CD14-positive monocyte (primary cell): Measurements from ENCODE around the gene TMEM94. TPM values are rescaled to one million over a fixed set of nuclear protein-coding genes. Genes with fewer than 3 reads are reported as not detected.

ENCODE experiments used
- DNase-seq, 3 donors: peaks; one replicate each; pipeline ENCODE4 v3.0.0-alpha.2; 2011 to 2022
- H2AFZ ChIP-seq: 2 replicates; pipeline ENCODE4 v1.6.0; 2012; ENCODE audit warnings: mild to moderate bottlenecking, low read depth, low read length, inconsistent platforms; ENCODE audit not compliant: insufficient read depth, poor library complexity, severe bottlenecking
- H3K27ac ChIP-seq, 2 donors: 1 replicate in 1 of 2; 2 replicates in 1 of 2; pipeline ENCODE4 v1.5.1; 2012 to 2013; ENCODE audit warnings: low read length in 2 of 2, control low read depth in 1 of 2, inconsistent platforms in 1 of 2, low read depth in 1 of 2, mild to moderate bottlenecking in 1 of 2
- H3K27me3 ChIP-seq, 2 donors: one replicate each; pipeline versions ENCODE4 v1.6.0 to v1.6.1; 2011 to 2013; ENCODE audit warnings: low read length in 2 of 2; ENCODE audit not compliant: control insufficient read depth in 2 of 2, insufficient read depth in 2 of 2
- H3K36me3 ChIP-seq, 2 donors: replicated peaks in 1 of 2; 1 replicate in 1 of 2; 2 replicates in 1 of 2; pipeline versions ENCODE4 v1.5.1 to v1.6.1; 2012 to 2013; ENCODE audit warnings: low read length in 2 of 2, control low read depth in 1 of 2, inconsistent platforms in 1 of 2, mild to moderate bottlenecking in 1 of 2; ENCODE audit not compliant: insufficient read depth in 2 of 2, control insufficient read depth in 1 of 2
- H3K4me1 ChIP-seq, 2 donors: 1 replicate in 1 of 2; 2 replicates in 1 of 2; pipeline versions ENCODE4 v1.5.1 to v1.6.1; 2012 to 2013; ENCODE audit warnings: low read length in 2 of 2, control low read depth in 1 of 2, inconsistent platforms in 1 of 2, mild to moderate bottlenecking in 1 of 2, moderate library complexity in 1 of 2; ENCODE audit not compliant: insufficient read depth in 2 of 2, control insufficient read depth in 1 of 2
- H3K4me2 ChIP-seq: replicated peaks from 2 replicates; pipeline ENCODE3; 2012; ENCODE audit warnings: low read length, moderate library complexity, mild to moderate bottlenecking; ENCODE audit not compliant: poor library complexity, severe bottlenecking; ENCODE audit errors: extremely low read depth
- H3K4me3 ChIP-seq, 3 experiments: fragments of 200-600 bp in 1 of 3; sonication (generic) in 1 of 3; replicated peaks in 1 of 3; 1 replicate in 2 of 3; 2 replicates in 1 of 3; pipeline ENCODE4 v1.5.1; 2011 to 2013; ENCODE audit warnings: low read length in 3 of 3, mild to moderate bottlenecking in 3 of 3, control low read depth in 2 of 3, low read depth in 2 of 3, inconsistent platforms in 1 of 3, moderate library complexity in 1 of 3
- H3K79me2 ChIP-seq: 2 replicates; pipeline ENCODE4 v1.6.0; 2012; ENCODE audit warnings: mild to moderate bottlenecking, control low read depth, inconsistent platforms, low read length, moderate library complexity; ENCODE audit not compliant: insufficient read depth
- H3K9ac ChIP-seq: 2 replicates; pipeline ENCODE4 v1.6.0; 2017; ENCODE audit warnings: low read length, mild to moderate bottlenecking; ENCODE audit not compliant: insufficient read depth, poor library complexity, severe bottlenecking
- H3K9me3 ChIP-seq, 2 donors: replicated peaks in 1 of 2; 1 replicate in 1 of 2; 2 replicates in 1 of 2; pipeline versions ENCODE4 v1.5.1 to v1.6.1; 2012 to 2013; ENCODE audit warnings: low read length in 2 of 2, control low read depth in 1 of 2; ENCODE audit not compliant: control insufficient read depth in 1 of 2, insufficient read depth in 1 of 2
- H4K20me1 ChIP-seq: 2 replicates; pipeline ENCODE4 v1.6.0; 2012; ENCODE audit warnings: mild to moderate bottlenecking, low read length, control low read depth, moderate library complexity; ENCODE audit not compliant: insufficient read depth
- H3K27ac Mint-ChIP-seq, 7 donors: one replicate each; pipeline ENCODE4 v1.8.0; 2020; ENCODE audit warnings: mild to moderate bottlenecking in 7 of 7, mixed read lengths in 7 of 7, moderate library complexity in 6 of 7, inconsistent platforms in 2 of 7
- H3K27me3 Mint-ChIP-seq, 3 donors: one replicate each; pipeline ENCODE4 v1.8.0; 2021 to 2022; ENCODE audit warnings: low read depth in 3 of 3, mild to moderate bottlenecking in 3 of 3, mixed read lengths in 3 of 3, moderate library complexity in 3 of 3, inconsistent platforms in 1 of 3
- H3K36me3 Mint-ChIP-seq, 2 donors: one replicate each; pipeline ENCODE4 v1.8.0; 2020; ENCODE audit warnings: mixed read lengths in 2 of 2, inconsistent platforms in 1 of 2, mild to moderate bottlenecking in 1 of 2
- H3K4me1 Mint-ChIP-seq: one replicate; pipeline ENCODE4 v1.8.0; 2020; ENCODE audit warnings: mild to moderate bottlenecking, mixed read lengths
- H3K4me3 Mint-ChIP-seq, 2 donors: one replicate each; pipeline ENCODE4 v1.8.0; 2020; ENCODE audit warnings: mild to moderate bottlenecking in 2 of 2, mixed read lengths in 2 of 2, moderate library complexity in 1 of 2
- H3K9me3 Mint-ChIP-seq, 7 donors: one replicate each; pipeline ENCODE4 v1.8.0; 2020 to 2022; ENCODE audit warnings: mixed read lengths in 7 of 7, mild to moderate bottlenecking in 6 of 7, moderate library complexity in 6 of 7, inconsistent platforms in 2 of 7
- CTCF ChIP-seq: fragments of 200-600 bp; IDR thresholded peaks from one replicate; pipeline ENCODE4 v1.8.0; 2022; ENCODE audit warnings: antibody characterized with exemption, mild to moderate bottlenecking
- WGBS: methylation state at CpG from one replicate; pipeline ENCODE4 v1.1.5; 2013; ENCODE audit warnings: missing lambda C conversion rate; ENCODE audit not compliant: insufficient coverage; 5-methylcytosine and 5-hydroxymethylcytosine counted together
- intact Hi-C, 2 donors: fragments of 100-400 bp; cut with micrococcal nuclease; formaldehyde crosslinking; loops; one replicate each; pipeline versions ENCODE4 v1.15.0 to v1.15.1; 2023
- polyA plus RNA-seq, 3 donors: library from polyadenylated mRNA; depleted of rRNA in 1 of 3; unstranded in 2 of 3; stranded (reverse) in 1 of 3; fragments of 300-500 nt in 2 of 3; fragments of >200 nt in 1 of 3; fragmentation: Illumina TruSeq in 2 of 3; gene quantifications; 1 replicate in 2 of 3; 2 replicates in 1 of 3; pipeline ENCODE4 v1.2.3, GENCODE V29; 2012 to 2021

The TMEM94 gene
- polyA plus RNA-seq, 3 donors, result 7.2 to 129 (median 8.4) TPM

- Mint-ChIP-seq H3K27ac (peak overlapping the region; percentile 76 to 90 (median 85)), H3K4me3 (no peak overlapping the region), H3K27me3 (no peaks in the 10 kb centered on the region), H3K4me1 (peaks cover 49% of the 10 kb centered on the region), H3K36me3 (peaks cover 3 to 13% of the 10 kb centered on the region in 2 donors), H3K9me3 (no peaks in the 10 kb centered on the region)
- no peak for DNase-seq
- H3K36me3 ChIP-seq, result no peaks in the 10 kb centered on the region
- no peak for TF ChIP-seq CTCF
- H3K4me2 ChIP-seq, result no peak overlapping the region
- H3K27me3 ChIP-seq, result no peaks in the 10 kb centered on the region
- H3K27ac ChIP-seq, result peak overlapping the region in 1 of 2 donors; percentile 65
- intact Hi-C loops, result no loop called here
- no peak overlapping the region for H3K9ac ChIP-seq
- H3K4me1 ChIP-seq, result peaks cover 35 to 42% of the 10 kb centered on the region in 2 donors
- WGBS, result 50% methylated on average over 2 of the region's 4 CpGs
- H3K79me2 ChIP-seq, result peaks cover 40% of the 10 kb centered on the region
- peak overlapping the region; percentile 9 for H2AFZ ChIP-seq
- no peak overlapping the region for H3K4me3 ChIP-seq
- H3K9me3 ChIP-seq, result no peaks in the 10 kb centered on the region
- H4K20me1 ChIP-seq, result no peaks in the 10 kb centered on the region
These were observed 3.9 kb downstream of the TMEM94 start for GRCh38 chr17:75460295-75460694.

GRCh38 chr17:75463603-75464002 lies 7.2 kb downstream of the TMEM94 start:
- Histone ChIP-seq H3K4me3 (no peak overlapping the region), H3K4me2 (no peak overlapping the region), H3K36me3 (no peaks in the 10 kb centered on the region), H2AFZ (no peak overlapping the region), H3K9ac (no peak overlapping the region), H3K79me2 (peaks cover 42% of the 10 kb centered on the region), H3K27me3 (no peaks in the 10 kb centered on the region), H3K9me3 (no peaks in the 10 kb centered on the region), H3K4me1 (peaks cover 17 to 20% of the 10 kb centered on the region in 2 donors), H3K27ac (no peak overlapping the region), H4K20me1 (peaks cover 4% of the 10 kb centered on the region)
- no peak for TF ChIP-seq CTCF
- H3K4me1 Mint-ChIP-seq, result peaks cover 26% of the 10 kb centered on the region
- intact Hi-C loops, result no loop called here
- no peaks in the 10 kb centered on the region for H3K27me3 Mint-ChIP-seq
- peaks cover 0 to 2% (median 0%) of the 10 kb centered on the region in 7 donors for H3K9me3 Mint-ChIP-seq
- H3K36me3 Mint-ChIP-seq, result peaks cover 4 to 14% of the 10 kb centered on the region in 2 donors
- no CpG with 5 or more reads among the region's 2 CpGs for WGBS
- no peak for DNase-seq
- H3K27ac Mint-ChIP-seq, result no peak overlapping the region
- no peak overlapping the region for H3K4me3 Mint-ChIP-seq
